NCI-H2196 treated with DMSO at 0.1 percent for 48 hours (cell line): ENCODE data around the gene ARHGAP25.

Experiments used
- DNase-seq: peaks from one replicate; lab custom pipeline; 2025; ENCODE audit not compliant: unreplicated experiment; lab: John Stamatoyannopoulos, UW

ARHGAP25 gene

DNA sequence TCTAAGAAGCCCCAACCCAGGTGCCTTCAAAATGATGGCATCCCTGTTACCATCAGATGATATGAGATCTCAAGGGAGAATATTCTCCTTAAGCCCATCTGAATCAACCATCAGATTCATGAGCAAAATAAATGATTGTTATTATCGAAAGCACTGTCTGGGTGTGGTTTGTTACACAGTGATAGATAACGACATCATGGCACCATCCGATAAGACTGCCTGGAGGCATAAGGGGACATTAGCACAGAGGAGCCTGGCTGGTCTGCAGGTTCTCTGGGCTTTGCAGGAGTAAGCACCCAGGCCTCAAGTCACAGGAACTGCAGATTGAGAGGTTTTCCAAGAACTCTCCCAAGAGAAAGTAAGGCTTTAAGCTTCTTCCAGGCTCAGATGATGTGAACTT, 120.9 kb downstream of the ARHGAP25 start:
- no peak for DNase-seq

DNA sequence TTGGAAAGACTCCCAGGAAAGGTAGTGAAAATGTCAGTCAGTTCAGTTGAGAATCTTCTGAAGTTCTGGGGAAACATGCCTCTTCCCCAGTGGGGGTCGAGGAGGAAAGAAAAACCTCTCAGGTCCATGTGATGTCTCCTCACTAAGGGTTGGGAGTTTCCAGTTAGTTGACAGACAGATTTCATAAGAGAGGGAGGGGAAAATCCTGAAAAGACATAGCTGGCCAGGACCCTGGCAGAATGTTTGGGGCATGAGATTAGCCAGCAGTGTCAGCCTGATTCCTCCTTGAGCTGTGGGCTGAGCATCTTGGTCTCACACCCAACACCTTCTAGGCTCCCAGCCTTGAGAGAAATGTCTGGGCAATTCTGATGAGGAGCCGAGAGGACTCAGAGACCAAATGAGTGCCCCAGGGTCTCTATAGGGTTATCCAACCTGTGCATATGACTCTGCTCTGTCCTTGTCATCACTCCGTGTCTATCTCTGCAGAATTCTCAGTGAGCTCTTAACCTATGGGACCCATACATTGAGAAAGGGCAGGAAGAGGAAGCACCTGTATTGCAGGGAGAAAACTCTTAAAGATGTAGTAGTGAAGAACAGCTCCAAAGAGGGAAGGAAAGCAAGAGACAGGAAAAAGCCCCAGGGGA, 122.7 kb downstream of the ARHGAP25 start:
- no peak for DNase-seq

DNA sequence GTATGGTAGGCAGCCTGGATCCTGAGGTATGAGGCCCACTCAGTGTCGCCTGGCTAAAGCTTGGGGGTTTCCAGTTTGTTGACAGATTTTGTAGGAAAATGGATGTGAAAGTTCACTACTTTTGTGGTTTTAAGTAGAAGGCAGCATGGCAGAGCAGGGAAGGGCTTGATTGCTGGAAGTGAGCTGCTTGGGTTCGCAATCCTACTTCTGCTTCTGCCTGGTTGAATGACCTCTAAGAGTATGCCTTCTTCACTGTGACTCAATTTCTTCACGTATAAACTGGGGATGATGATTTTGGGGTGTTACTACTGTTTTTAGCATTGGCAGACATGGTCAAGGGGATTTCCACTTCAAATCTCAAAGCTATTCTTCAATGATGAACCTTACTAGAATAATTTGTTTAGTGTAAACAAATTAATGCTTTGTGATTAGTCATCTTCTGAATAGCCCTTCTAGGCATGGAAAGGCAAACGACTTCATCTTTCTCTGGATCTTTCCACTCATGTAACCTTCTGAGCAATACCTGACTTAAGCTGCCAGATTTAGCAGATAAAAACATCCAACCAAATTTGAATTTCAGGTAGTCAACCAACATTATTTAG, 123.3 kb downstream of the ARHGAP25 start:
- no peak for DNase-seq

DNA sequence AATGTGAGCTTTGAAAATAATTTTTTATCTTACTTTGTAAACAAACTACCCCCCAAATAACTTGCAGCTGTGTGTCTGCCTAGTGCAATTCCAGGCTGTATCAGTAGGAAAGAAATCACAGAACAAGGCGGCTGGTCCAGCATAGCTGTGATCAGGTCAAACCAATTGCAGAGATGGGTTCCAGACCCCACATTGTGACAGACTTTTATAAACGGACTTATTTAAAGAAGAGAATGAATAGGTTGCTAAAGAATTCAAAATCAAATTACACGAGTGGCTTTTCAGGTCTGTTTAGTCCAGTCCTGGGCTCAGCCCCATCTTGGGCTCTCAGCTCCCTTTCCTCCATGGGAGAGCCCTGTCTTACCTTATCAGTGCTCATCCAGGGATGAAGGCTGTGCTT, 125.5 kb downstream of the ARHGAP25 start:
- no peak for DNase-seq

DNA sequence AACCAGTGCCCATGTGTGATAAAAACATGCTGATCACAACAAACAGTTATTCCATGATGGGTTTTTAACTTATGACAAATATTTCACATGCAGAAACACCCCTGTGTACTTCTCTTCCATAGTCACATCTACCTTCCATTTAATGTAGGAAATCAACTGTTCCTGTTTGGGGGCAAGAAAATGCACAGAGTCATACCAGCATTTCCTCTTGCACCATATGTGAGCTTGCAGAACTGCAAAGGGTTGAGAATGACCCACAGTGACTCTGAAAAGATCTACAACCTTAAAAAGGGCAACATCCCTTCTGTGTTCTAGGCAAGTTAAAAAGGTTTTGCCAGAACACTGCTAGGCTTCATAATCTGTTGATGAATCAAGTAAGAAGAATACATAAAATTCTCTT, 126.7 kb downstream of the ARHGAP25 start:
- DNase-seq, result no peak

DNA sequence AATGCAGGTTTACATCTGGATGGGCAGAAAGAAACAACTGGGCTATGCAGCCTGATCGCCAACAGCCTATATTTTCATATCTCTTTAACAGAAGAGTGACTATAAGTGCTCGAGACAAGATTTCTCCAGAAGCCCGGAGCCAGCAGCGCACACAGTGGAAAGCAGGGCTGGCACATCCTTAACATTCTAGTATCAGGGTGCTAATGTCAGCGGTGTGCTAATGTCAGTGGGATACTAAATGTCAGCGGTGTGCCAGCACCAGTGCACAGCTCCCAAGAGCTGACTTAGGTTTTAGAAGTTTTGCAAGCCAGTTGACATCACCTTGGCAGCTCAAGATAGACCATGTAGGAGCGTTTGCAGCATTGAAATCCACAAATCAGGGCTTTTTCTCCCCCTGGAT, 128.3 kb downstream of the ARHGAP25 start:
- no peak for DNase-seq

DNA sequence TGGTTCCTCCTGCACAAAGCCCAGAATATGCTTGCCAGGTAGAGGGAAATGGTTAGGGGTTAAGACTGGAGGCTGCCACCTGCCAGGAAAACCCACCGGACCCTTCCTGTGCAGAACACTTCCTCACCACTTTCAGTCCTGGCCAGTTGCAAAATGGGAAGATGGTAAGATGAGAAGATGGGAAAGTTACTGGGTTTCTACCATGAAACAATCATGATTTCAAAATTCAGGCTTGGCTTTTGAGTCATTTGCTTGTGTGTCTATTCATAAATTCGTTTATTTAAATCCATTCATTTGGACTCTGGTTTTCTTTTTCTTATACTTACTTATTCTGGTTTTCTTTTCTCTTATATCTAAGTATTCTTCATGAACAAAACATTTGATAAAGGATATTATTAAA, 129.4 kb downstream of the ARHGAP25 start:
- DNase-seq, result no peak

DNA sequence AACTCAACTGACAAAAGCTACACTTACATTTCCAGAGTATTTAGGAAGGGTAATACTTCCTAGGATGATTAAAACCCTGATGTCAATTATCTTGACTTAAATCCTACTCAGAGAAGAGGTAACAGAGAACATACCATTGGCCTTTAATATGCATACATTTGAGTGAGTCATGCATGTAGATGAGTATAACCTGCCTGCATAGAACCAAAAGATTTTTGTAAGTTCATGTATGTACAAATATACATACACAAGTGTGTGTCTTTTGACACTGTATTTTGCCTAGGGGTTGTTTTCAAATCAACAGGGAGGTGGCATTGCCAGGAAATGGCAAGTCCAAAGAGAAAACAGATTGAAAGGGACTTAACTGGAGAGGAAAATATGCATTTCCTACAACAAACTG, 130.5 kb downstream of the ARHGAP25 start:
- no peak for DNase-seq

DNA sequence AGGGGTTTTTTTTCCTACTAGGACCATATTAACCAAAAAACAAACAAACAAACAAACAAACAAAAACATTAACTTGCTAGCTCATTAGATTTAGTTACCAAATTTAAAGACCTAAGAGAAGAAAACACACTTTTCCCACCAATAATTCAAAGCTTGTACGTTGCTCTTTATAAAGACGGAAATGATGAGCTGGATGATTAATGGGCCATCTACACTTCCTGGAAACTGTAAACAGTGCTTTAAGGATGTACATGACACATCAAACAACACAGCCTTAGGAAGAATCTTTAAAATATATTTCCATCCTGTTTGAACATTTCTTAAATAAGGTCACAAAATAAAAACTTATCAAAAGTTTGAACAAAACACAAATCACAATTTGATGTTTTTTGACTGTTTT, 135.6 kb downstream of the ARHGAP25 start:
- DNase-seq, result no peak

DNA sequence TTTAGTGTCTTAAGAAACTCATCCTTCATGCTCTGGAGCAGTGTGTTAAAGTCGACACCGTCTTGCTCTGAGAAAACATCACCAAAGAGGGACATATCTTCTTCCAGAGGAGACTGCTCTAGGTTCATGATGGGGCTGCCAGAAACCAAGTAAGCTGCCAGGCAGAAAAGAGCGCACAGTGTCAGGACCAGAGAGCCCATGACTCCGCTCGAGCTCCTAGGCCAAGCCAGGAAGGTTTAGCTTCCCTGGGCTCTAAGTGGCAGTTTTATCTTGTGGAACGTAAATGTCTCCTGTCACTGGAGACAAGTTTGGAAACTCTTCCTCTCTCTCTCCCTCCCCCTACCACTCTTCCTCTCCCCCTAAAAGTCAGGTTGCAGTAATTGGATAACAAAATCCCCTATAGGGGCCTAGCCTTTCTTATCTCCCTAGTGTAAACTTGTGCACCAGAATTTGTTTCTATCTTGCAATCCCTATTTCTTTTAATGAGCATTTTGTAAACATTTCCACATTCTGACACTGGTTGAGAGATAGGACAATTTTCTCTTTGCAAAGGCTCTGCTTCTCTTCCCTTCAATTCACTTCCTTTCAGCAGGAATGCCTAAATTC, 136.7 kb downstream of the ARHGAP25 start, which contains the start of gene BMP10:
Gene BMP10 (minus strand): TSS at position 239 of the 606 bp plus-strand sequence. CDS start 39 bp downstream, at position 200.
- no peak for DNase-seq
